Tibial nerve (tissue), 4 donors: ENCODE measurements around the gene KCNQ1.

Experiments used
- CTCF ChIP-seq, 5 experiments: fragments of 200-600 bp in 3 of 5; fragments of 450-650 bp in 2 of 5; sonication (generic) in 3 of 5; IDR thresholded peaks; one replicate each; pipeline ENCODE4 v1.5.1; 2016 to 2019; ENCODE audit warnings: antibody characterized with exemption in 5 of 5, mild to moderate bottlenecking in 3 of 5, moderate library complexity in 2 of 5
- EP300 ChIP-seq, 2 donors: sonication (generic); formaldehyde crosslinking; IDR thresholded peaks; one replicate each; pipeline ENCODE4 v1.6.1; 2017; ENCODE audit warnings: antibody characterized with exemption in 2 of 2, mild to moderate bottlenecking in 1 of 2
- POLR2A ChIP-seq, 2 donors: fragments of 450-650 bp; IDR thresholded peaks; one replicate each; pipeline ENCODE4 v1.6.1; 2017; ENCODE audit warnings: antibody characterized with exemption in 2 of 2, mild to moderate bottlenecking in 2 of 2, moderate library complexity in 2 of 2

DNA sequence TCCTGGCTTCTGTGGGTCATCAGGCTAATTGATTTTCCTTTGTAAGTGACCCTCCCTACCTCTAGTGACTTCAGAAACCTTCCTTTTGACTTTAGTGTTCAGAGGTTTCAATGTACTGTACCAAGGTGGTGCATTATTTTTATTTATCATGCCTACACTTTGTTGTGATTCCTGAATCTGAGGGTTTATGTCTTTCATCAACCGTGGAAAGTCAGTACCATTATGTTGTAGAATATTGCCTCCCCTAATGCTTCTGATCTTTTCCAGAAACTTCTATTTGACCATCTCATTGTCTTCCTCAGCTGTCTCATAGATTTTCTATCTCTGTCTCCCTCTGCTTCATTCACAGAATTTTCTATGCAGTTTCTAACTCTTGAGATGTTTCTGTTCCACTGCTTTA lies 149.5 kb downstream of the KCNQ1 start:
- TF ChIP-seq CTCF (IDR thresholded peaks at IDR 0.05) (no peak), POLR2A (IDR thresholded peaks at IDR 0.05) (no peak), EP300 (IDR thresholded peaks at IDR 0.05) (no peak)
